BLaER1 (cell line): Measurements from ENCODE around the gene CXCR2.

Experiments used
- H3K27ac ChIP-seq: shearing (Covaris generic); formaldehyde crosslinking; 2 replicates; pipeline ENCODE4 v1.8.1; 2022
- H3K27me3 ChIP-seq: shearing (Covaris generic); formaldehyde crosslinking; 2 replicates; pipeline ENCODE4 v1.8.1; 2022
- H3K36me3 ChIP-seq: shearing (Covaris generic); formaldehyde crosslinking; 2 replicates; pipeline ENCODE4 v1.8.1; 2022
- H3K4me1 ChIP-seq: shearing (Covaris generic); formaldehyde crosslinking; 2 replicates; pipeline ENCODE4 v1.8.1; 2022
- H3K4me2 ChIP-seq: shearing (Covaris generic); formaldehyde crosslinking; 2 replicates; pipeline ENCODE4 v1.8.1; 2022
- H3K4me3 ChIP-seq: shearing (Covaris generic); formaldehyde crosslinking; 2 replicates; pipeline ENCODE4 v1.8.1; 2022
- H3K9ac ChIP-seq: shearing (Covaris generic); formaldehyde crosslinking; 2 replicates; pipeline ENCODE4 v1.8.1; 2022
- H3K9me3 ChIP-seq: shearing (Covaris generic); formaldehyde crosslinking; 2 replicates; pipeline ENCODE4 v1.8.1; 2022
- H4K20me1 ChIP-seq: shearing (Covaris generic); formaldehyde crosslinking; 2 replicates; pipeline ENCODE4 v1.8.1; 2022
- Cebpa-rat ChIP-seq: shearing (Covaris generic); IDR thresholded peaks from 2 replicates; pipeline ENCODE4 v1.8.1; 2022

Gene CXCR2

GRCh38 chr2:218172845-218173244, 47.0 kb downstream of the CXCR2 start:
- Histone ChIP-seq H3K9ac (no peak overlapping the region), H3K27ac (no peak overlapping the region), H3K4me3 (no peak overlapping the region), H3K9me3 (no peaks in the 10 kb centered on the region), H3K4me2 (no peak overlapping the region), H3K27me3 (no peaks in the 10 kb centered on the region), H3K4me1 (no peaks in the 10 kb centered on the region), H4K20me1 (no peaks in the 10 kb centered on the region), H3K36me3 (no peaks in the 10 kb centered on the region)
- no peak for TF ChIP-seq Cebpa-rat

- no peaks in the 10 kb centered on the region for H3K36me3 ChIP-seq
- H3K4me2 ChIP-seq, result no peak overlapping the region
- no peak overlapping the region for H3K4me3 ChIP-seq
- H3K27me3 ChIP-seq, result no peaks in the 10 kb centered on the region
- no peaks in the 10 kb centered on the region for H3K4me1 ChIP-seq
- no peaks in the 10 kb centered on the region for H3K9me3 ChIP-seq
- no peaks in the 10 kb centered on the region for H4K20me1 ChIP-seq
- H3K9ac ChIP-seq, result no peak overlapping the region
- TF ChIP-seq Cebpa-rat, result no peak
- no peak overlapping the region for H3K27ac ChIP-seq
Observed at GRCh38 chr2:218179782-218180181, 54.0 kb downstream of the CXCR2 start.

- no peak overlapping the region for H3K4me3 ChIP-seq
- H3K4me1 ChIP-seq, result no peaks in the 10 kb centered on the region
- H3K4me2 ChIP-seq, result no peak overlapping the region
- H4K20me1 ChIP-seq, result no peaks in the 10 kb centered on the region
- H3K9me3 ChIP-seq, result no peaks in the 10 kb centered on the region
- H3K36me3 ChIP-seq, result no peaks in the 10 kb centered on the region
- no peak overlapping the region for H3K27ac ChIP-seq
- H3K27me3 ChIP-seq, result no peaks in the 10 kb centered on the region
- H3K9ac ChIP-seq, result no peak overlapping the region
- no peak for TF ChIP-seq Cebpa-rat
Observed at GRCh38 chr2:218180467-218181114, 54.8 kb downstream of the CXCR2 start.

- no peak for TF ChIP-seq Cebpa-rat
- H3K4me2 ChIP-seq, result no peak overlapping the region
- H3K4me1 ChIP-seq, result no peaks in the 10 kb centered on the region
- no peaks in the 10 kb centered on the region for H4K20me1 ChIP-seq
- no peaks in the 10 kb centered on the region for H3K36me3 ChIP-seq
- no peak overlapping the region for H3K27ac ChIP-seq
- no peaks in the 10 kb centered on the region for H3K9me3 ChIP-seq
- H3K27me3 ChIP-seq, result no peaks in the 10 kb centered on the region
- no peak overlapping the region for H3K9ac ChIP-seq
- H3K4me3 ChIP-seq, result no peak overlapping the region
Observed at GRCh38 chr2:218184331-218184730, 58.5 kb downstream of the CXCR2 start.

GRCh38 chr2:218186355-218186766, 60.5 kb downstream of the CXCR2 start:
- Histone ChIP-seq H3K9ac (no peak overlapping the region), H4K20me1 (no peaks in the 10 kb centered on the region), H3K36me3 (no peaks in the 10 kb centered on the region), H3K27me3 (no peaks in the 10 kb centered on the region), H3K4me2 (no peak overlapping the region), H3K4me3 (no peak overlapping the region), H3K27ac (no peak overlapping the region), H3K9me3 (no peaks in the 10 kb centered on the region), H3K4me1 (no peaks in the 10 kb centered on the region)
- TF ChIP-seq Cebpa-rat, result no peak
